Tracheal epithelial cell (primary cell): Measurements from ENCODE around the gene MICA. TPM values are rescaled to one million over a fixed set of nuclear protein-coding genes. Genes with fewer than 3 reads are reported as not detected.

ENCODE experiments used
- total RNA-seq: library from RNA; depleted of rRNA; stranded (reverse); fragments of >200 nt; gene quantifications from 2 replicates; pipeline ENCODE4 v1.2.1, GENCODE V29; 2014

Gene MICA
- total RNA-seq = 28.7 and 56.9 TPM in 2 replicates

GRCh38 chr6:31403283-31404060 is at the start of gene MICA:
Gene MICA, plus strand, starts transcription at chr6:31403595. Its CDS starts 38 bp downstream, at chr6:31403633.

GRCh38 chr6:31356946-31357466 is 46.4 kb upstream of the MICA start, which contains the start of gene HLA-B:
Gene HLA-B, minus strand, starts transcription at chr6:31357179. Its CDS starts 21 bp downstream, at chr6:31357158.

Other genes starting within 250 kb of the MICA start
- 11.5 and 18.3 TPM in 2 replicates for gene CCHCR1, start 245.8 kb upstream of the MICA start, total RNA-seq
- 3.0 and 6.0 TPM in 2 replicates for gene TCF19, start 245.0 kb upstream of the MICA start, total RNA-seq
- gene POU5F1, start 232.9 kb upstream of the MICA start, total RNA-seq = 0.21 and 1.2 TPM in 2 replicates
- gene HLA-C, start 131.5 kb upstream of the MICA start, total RNA-seq = 191 and 310 TPM in 2 replicates
- gene HLA-B, start 46.4 kb upstream of the MICA start, total RNA-seq = 37.1 and 164 TPM in 2 replicates
- gene MICB, start 94.5 kb downstream of the MICA start, total RNA-seq = 4.7 and 9.9 TPM in 2 replicates
- not detected in 2 replicates for gene MCCD1, start 125.4 kb downstream of the MICA start, total RNA-seq
- gene DDX39B, start 138.4 kb downstream of the MICA start, total RNA-seq = 279 and 313 TPM in 2 replicates
- gene ATP6V1G2, start 143.0 kb downstream of the MICA start, total RNA-seq = 0.21 and 1.2 TPM in 2 replicates
- gene NFKBIL1, start 144.0 kb downstream of the MICA start, total RNA-seq = 43.6 and 54.6 TPM in 2 replicates
- gene LTA, start 168.7 kb downstream of the MICA start, total RNA-seq = not detected in 2 replicates
- gene TNF, start 172.0 kb downstream of the MICA start, total RNA-seq = 4.3 TPM in 1 of 2 replicates, not detected in the other
- gene LTB, start 178.8 kb downstream of the MICA start, total RNA-seq = 6.7 TPM in 1 of 2 replicates, not detected in the other
- gene LST1, start 182.7 kb downstream of the MICA start, total RNA-seq = not detected in 2 replicates
- not detected in 2 replicates for gene NCR3, start 189.4 kb downstream of the MICA start, total RNA-seq
- not detected in 2 replicates for gene AIF1, start 211.6 kb downstream of the MICA start, total RNA-seq
- gene PRRC2A, start 217.1 kb downstream of the MICA start, total RNA-seq = 23.6 and 35.6 TPM in 2 replicates
- gene BAG6, start 249.1 kb downstream of the MICA start, total RNA-seq = 128 and 161 TPM in 2 replicates